Rectal smooth muscle tissue (tissue), 1 donor: ENCODE results near the gene ACD.

Experiments used
- H3K27ac ChIP-seq: one replicate; pipeline ENCODE4 v1.7.0; 2013; ENCODE audit warnings: low read depth, low read length, inconsistent platforms
- H3K27me3 ChIP-seq: one replicate; pipeline ENCODE4 v1.7.0; 2013; ENCODE audit warnings: low read length; ENCODE audit not compliant: control insufficient read depth, insufficient read depth
- H3K36me3 ChIP-seq: one replicate; pipeline ENCODE4 v1.7.0; 2013; ENCODE audit warnings: low read length; ENCODE audit not compliant: control insufficient read depth, insufficient read depth
- H3K4me1 ChIP-seq: one replicate; pipeline ENCODE4 v1.7.0; 2013; ENCODE audit warnings: low read length; ENCODE audit not compliant: control insufficient read depth, insufficient read depth
- H3K4me3 ChIP-seq: one replicate; pipeline ENCODE4 v1.7.0; 2013; ENCODE audit warnings: low read length
- H3K9ac ChIP-seq: one replicate; pipeline ENCODE4 v1.7.0; 2013; ENCODE audit warnings: low read length

Gene ACD

GRCh38 chr16:67648088-67648763, 11.8 kb downstream of the ACD start:
- Histone ChIP-seq H3K4me3 (peak overlapping the region; percentile 8), H3K27ac (no peak overlapping the region), H3K36me3 (no peaks in the 10 kb centered on the region), H3K27me3 (peaks cover 37% of the 10 kb centered on the region), H3K4me1 (no peaks in the 10 kb centered on the region), H3K9ac (no peak overlapping the region)

DNA sequence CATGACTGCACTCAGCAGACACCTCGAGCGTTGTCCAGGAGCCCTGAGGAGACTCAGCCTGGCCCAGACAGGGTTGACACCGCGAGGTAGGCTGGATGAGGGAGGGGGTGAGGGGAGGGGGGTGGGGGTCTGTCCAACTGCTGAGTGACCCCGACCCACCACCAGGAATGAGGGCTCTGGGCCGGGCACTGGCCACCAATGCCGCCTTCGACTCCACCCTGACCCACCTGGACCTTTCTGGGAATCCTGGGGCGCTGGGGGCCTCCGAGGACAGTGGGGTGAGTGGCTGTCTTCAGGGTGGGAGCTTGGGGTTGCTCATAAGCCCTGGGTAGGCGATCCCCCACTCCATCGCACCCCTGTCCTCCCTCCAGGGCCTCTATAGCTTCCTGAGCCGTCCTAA, 12.4 kb downstream of the ACD start:
- Histone ChIP-seq H3K27ac (no peak overlapping the region), H3K27me3 (peaks cover 36% of the 10 kb centered on the region), H3K36me3 (no peaks in the 10 kb centered on the region), H3K4me3 (no peak overlapping the region), H3K9ac (no peak overlapping the region), H3K4me1 (no peaks in the 10 kb centered on the region)

DNA sequence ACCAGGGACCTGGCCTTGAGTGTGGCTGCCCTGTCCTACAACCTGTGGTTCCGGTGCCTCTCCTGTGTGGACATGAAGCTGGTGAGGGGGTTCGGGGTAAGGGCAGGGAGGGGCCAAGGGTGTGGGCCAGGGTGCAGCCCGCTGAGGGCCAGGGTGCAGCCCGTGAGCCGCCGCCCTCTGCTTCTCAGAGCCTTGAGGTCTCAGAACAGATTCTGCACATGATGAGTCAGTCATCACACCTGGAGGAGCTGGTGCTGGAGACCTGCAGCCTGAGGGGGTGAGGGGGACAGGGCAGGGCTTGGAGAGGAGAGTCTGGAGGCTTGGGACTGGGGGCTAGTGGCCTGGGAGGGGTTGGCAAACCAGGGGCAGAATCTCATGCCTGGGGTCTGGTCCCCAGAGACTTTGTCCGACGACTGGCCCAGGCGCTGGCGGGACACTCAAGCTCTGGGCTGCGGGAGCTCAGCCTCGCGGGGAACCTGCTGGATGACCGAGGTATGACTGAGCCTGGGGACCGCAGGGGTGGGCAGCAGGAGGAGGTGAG, 12.9 kb downstream of the ACD start:
- no peaks in the 10 kb centered on the region for H3K4me1 ChIP-seq
- no peak overlapping the region for H3K9ac ChIP-seq
- H3K4me3 ChIP-seq, result no peak overlapping the region
- H3K27me3 ChIP-seq, result peaks cover 34% of the 10 kb centered on the region
- no peak overlapping the region for H3K27ac ChIP-seq
- no peaks in the 10 kb centered on the region for H3K36me3 ChIP-seq

DNA sequence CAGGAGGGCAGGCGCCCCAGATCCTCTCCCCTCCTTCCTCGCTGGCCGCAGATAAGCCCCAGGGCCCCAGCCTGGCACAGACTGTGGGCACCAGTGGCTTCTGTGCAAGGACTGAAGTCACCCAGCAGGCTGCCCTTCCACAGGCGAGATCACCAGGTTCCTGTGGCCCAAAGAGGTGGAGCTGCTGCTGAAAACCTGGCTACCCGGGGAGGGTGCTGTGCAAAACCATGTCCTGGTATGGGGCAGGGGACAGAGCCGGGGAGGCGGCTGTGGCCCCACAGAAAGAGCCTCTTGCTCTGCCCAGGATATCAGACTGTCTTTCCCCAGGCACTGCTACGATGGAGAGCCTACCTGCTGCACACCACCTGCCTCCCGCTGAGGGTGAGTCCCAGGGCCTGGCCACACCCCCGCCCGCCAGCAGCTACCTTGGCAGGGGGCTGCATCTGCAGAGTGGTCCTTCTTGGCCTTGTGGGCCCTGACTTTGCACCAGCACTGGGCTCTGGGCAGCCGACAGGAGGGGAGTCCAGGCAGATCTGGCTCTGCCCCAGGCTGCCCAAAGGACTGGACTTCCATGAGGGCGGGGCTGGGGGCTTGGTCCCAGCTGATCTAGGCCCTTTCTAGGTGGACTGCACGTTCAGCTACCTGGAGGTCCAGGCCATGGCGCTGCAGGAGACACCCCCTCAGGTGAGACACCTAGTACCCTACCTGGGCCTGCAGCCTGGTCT, 14.5 kb downstream of the ACD start:
- H3K9ac ChIP-seq, result no peak overlapping the region
- peaks cover 28% of the 10 kb centered on the region for H3K27me3 ChIP-seq
- no peak overlapping the region for H3K27ac ChIP-seq
- H3K4me1 ChIP-seq, result peaks cover 4% of the 10 kb centered on the region
- peak overlapping the region; percentile 41 for H3K4me3 ChIP-seq
- no peaks in the 10 kb centered on the region for H3K36me3 ChIP-seq

DNA sequence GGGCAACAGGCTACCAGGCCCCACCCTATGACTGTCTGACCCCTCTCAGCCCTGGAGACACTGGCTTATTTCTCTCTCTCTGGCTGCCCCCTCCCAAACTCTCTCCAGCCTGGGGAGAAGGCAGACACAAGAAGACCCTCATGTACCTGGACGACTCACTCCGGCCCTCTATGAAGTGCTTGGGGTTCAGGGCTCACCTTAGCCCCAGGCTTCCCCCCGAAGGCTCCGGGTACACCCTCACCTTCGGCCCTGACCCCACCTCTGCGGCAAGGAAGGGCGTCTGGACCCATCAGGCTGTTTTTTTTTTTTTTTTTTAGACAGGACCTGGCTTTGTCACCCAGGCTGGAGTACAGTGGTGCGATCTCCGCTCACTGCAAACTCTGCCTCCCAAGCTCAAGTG, 16.0 kb downstream of the ACD start:
- no peak overlapping the region for H3K9ac ChIP-seq
- H3K27ac ChIP-seq, result no peak overlapping the region
- no peak overlapping the region for H3K4me3 ChIP-seq
- H3K36me3 ChIP-seq, result peaks cover 1% of the 10 kb centered on the region
- H3K27me3 ChIP-seq, result peaks cover 22% of the 10 kb centered on the region
- peaks cover 4% of the 10 kb centered on the region for H3K4me1 ChIP-seq

DNA sequence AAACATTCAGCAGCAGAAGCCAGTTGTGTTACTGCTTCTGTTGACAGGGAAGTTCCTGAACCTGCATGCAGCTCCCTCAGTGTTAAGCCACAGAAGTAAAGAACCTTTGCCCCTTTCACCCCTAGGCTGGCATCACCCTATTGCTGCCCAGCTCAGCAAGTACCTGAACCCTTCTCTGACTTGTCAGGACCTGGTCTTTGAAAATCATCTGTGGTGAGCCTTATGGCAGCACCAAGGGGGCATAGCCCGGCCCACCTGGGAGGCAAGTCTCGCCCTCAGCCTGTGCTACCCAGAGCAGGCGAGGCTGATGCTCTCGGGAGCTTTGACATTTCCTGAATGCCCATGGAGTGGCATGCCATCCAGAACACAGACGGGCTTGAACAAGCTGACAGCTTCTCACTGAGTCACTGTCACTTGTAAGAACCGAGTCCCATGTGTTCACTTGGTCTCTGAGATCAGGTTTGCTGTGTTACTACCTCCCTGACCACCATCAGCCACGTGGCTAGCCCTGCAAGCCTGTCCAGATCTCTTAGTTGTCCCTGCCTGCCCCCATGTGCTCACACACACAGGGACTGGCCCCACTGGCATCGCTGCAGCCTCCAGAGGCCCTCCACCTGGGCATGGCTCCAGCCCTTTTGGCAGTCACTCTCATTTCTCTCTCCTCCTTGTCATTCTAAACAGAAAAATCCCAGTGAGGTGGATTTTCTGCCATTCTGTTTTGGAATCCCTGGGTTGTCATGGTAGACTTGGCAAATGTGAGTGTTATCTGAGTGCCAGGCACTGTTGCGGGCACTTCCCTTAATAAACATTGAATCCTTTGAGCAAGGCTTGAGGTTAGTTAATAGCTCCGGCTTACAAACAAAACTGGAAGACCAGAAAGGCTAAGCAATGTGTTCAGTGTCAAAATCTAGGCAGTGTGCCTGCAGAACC, 18.0 kb downstream of the ACD start:
- H3K9ac ChIP-seq, result no peak overlapping the region
- peaks cover 10% of the 10 kb centered on the region for H3K27me3 ChIP-seq
- peaks cover 18% of the 10 kb centered on the region for H3K36me3 ChIP-seq
- H3K27ac ChIP-seq, result peak overlapping the region; percentile 41
- H3K4me1 ChIP-seq, result peaks cover 4% of the 10 kb centered on the region
- H3K4me3 ChIP-seq, result no peak overlapping the region

GRCh38 chr16:67637625-67638024, 22.4 kb downstream of the ACD start:
- Histone ChIP-seq H3K27ac (no peak overlapping the region), H3K36me3 (peaks cover 26% of the 10 kb centered on the region), H3K9ac (no peak overlapping the region)

GRCh38 chr16:67636713-67637112, 23.3 kb downstream of the ACD start:
- no peak overlapping the region for H3K27ac ChIP-seq
- H3K9ac ChIP-seq, result no peak overlapping the region
- no peak overlapping the region for H3K4me3 ChIP-seq
- peaks cover 2% of the 10 kb centered on the region for H3K4me1 ChIP-seq
- no peaks in the 10 kb centered on the region for H3K27me3 ChIP-seq
- peaks cover 33% of the 10 kb centered on the region for H3K36me3 ChIP-seq

More at GRCh38 chr16:67637625-67638024, 22.4 kb downstream of the ACD start:
- Histone ChIP-seq H3K27me3 (no peaks in the 10 kb centered on the region), H3K4me3 (no peak overlapping the region), H3K4me1 (peaks cover 4% of the 10 kb centered on the region)

DNA sequence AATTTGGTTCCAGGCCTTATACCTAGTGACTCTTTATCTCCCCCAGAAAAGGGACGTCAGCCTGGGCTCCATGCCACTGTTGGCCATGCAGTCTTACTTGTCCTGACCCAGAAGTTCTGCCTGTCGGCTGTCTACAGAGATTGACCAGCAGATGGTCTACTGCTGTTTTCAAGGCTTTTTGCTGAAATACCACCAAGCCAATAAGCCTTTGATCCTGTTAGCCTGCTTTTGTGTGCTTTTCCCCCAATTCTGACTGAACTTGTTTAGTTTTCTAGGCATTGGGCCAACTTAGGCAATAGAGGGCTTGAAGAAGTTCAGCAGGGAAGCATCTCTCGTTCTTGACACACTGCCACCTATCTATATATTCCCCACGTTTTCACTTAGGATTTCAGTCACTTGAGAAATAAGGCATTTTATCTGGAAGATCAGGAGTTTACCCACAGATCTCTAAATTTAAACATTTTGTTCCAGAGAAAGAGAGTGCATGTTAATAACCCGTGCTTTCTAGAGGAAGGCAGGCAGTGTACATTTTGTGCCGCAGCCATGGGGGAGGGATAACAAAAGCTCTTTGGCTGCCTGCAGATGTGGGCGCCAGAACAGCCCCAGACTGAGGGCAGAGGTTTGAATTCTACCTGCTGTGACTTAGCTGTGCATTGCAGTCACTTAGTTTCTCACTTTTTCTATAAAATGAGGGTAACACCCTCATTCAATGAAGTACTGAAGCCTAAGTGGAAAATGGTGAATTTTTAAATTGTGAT, 27.5 kb downstream of the ACD start:
- Histone ChIP-seq H3K27me3 (no peaks in the 10 kb centered on the region), H3K36me3 (peaks cover 36% of the 10 kb centered on the region), H3K4me3 (no peak overlapping the region), H3K27ac (no peak overlapping the region), H3K9ac (no peak overlapping the region), H3K4me1 (no peaks in the 10 kb centered on the region)

DNA sequence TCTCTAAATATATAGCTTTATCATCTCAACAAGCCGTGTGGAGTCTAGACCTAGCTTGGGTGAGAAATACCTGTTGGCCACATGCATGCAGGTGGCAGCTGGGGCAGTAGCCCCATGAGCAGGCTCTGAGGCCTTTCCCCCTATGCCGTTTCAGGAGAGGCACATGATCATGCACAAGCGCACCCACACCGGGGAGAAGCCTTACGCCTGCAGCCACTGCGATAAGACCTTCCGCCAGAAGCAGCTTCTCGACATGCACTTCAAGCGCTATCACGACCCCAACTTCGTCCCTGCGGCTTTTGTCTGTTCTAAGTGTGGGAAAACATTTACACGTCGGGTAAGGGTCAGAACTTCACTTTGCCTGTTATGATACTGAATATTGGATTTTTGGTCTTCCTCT, 31.8 kb downstream of the ACD start:
- no peaks in the 10 kb centered on the region for H3K4me1 ChIP-seq
- H3K36me3 ChIP-seq, result peaks cover 35% of the 10 kb centered on the region
- H3K4me3 ChIP-seq, result no peak overlapping the region
- no peak overlapping the region for H3K27ac ChIP-seq
- no peak overlapping the region for H3K9ac ChIP-seq
- no peaks in the 10 kb centered on the region for H3K27me3 ChIP-seq

DNA sequence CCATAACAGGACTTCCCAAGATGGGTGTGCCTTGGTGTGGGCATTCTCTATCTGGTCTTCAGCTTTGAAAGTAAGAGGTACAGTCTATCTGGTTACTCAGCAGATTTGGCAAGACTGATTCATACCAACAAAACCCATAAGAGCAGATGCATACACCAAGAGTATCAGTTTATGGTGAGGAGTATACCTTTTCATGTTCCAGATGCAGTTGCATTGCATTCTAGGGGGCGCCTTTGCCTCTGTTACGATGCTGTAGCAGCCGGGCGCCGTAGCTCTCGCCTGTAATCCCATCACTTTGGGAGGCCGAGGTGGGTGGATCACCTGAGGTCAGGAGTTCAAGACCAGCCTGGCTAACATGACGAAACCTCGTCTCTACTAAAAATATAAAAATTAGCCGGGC, 46.3 kb downstream of the ACD start:
- no peaks in the 10 kb centered on the region for H3K27me3 ChIP-seq
- H3K4me3 ChIP-seq, result no peak overlapping the region
- H3K27ac ChIP-seq, result no peak overlapping the region
- peaks cover 13% of the 10 kb centered on the region for H3K36me3 ChIP-seq
- no peak overlapping the region for H3K9ac ChIP-seq
- no peaks in the 10 kb centered on the region for H3K4me1 ChIP-seq
